22Rv1 (cell line): ENCODE measurements around the gene PRKCB.

Source experiments
- ZFX ChIP-seq: fragments of 450-650 bp; IDR thresholded peaks from 2 replicates; pipeline ENCODE4 v1.6.1; 2017; ENCODE audit warnings: antibody characterized with exemption, borderline replicate concordance
- TF ChIP-seq, protein P1 (sequence below): fragments of 450-650 bp; IDR thresholded peaks from 2 replicates; pipeline ENCODE4 v1.5.1; 2017; ENCODE audit warnings: mild to moderate bottlenecking

DNA sequence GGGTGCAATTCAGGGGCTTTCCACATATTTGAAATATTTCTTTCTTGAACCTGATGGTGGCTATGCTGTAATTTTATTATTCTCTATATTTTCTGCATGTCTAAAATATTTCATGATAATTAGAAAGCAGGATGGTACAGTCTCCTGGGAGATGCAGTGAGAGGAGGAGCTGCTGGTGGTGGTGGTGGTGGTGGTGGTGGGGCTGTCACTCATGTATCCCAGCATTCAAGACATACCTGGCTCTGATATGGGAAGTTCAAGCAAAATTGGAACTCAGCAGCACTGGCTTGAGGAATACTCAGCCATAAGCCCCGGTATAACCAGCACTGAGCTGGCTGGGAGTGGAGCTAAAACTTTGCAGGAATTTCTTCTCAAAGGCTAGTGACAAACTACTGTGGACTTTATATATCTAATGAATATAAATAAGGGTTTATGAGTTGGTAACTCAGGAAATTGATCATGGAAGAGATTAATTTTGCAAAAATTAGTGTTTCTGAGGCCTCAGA, 200.3 kb downstream of the PRKCB start:
- TF ChIP-seq, protein P1, sequence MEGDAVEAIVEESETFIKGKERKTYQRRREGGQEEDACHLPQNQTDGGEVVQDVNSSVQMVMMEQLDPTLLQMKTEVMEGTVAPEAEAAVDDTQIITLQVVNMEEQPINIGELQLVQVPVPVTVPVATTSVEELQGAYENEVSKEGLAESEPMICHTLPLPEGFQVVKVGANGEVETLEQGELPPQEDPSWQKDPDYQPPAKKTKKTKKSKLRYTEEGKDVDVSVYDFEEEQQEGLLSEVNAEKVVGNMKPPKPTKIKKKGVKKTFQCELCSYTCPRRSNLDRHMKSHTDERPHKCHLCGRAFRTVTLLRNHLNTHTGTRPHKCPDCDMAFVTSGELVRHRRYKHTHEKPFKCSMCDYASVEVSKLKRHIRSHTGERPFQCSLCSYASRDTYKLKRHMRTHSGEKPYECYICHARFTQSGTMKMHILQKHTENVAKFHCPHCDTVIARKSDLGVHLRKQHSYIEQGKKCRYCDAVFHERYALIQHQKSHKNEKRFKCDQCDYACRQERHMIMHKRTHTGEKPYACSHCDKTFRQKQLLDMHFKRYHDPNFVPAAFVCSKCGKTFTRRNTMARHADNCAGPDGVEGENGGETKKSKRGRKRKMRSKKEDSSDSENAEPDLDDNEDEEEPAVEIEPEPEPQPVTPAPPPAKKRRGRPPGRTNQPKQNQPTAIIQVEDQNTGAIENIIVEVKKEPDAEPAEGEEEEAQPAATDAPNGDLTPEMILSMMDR = no peak
- TF ChIP-seq ZFX = no peak
